Colonic mucosa (tissue), 4 donors: ENCODE measurements around the gene IRF6. TPM values are rescaled to one million over a fixed set of nuclear protein-coding genes. Genes with fewer than 3 reads are reported as not detected.

Source experiments
- DNase-seq: peaks from one replicate; pipeline ENCODE4 v3.0.0-alpha.2; 2020
- H3K27ac ChIP-seq: fragments of 200-600 bp; one replicate; pipeline ENCODE4 v1.8.0; 2021
- H3K27me3 ChIP-seq: fragments of 200-600 bp; one replicate; pipeline ENCODE4 v1.8.0; 2021
- H3K36me3 ChIP-seq: fragments of 200-600 bp; one replicate; pipeline ENCODE4 v1.8.0; 2021
- H3K4me1 ChIP-seq: fragments of 200-600 bp; one replicate; pipeline ENCODE4 v1.8.0; 2021; ENCODE audit warnings: mild to moderate bottlenecking
- H3K4me3 ChIP-seq: fragments of 200-600 bp; one replicate; pipeline ENCODE4 v1.8.0; 2021
- H3K9ac ChIP-seq, 2 donors: one replicate each; pipeline ENCODE4 v1.7.0; 2013; ENCODE audit warnings: control low read depth in 2 of 2, low read depth in 2 of 2, low read length in 2 of 2
- H3K9me3 ChIP-seq: fragments of 200-600 bp; one replicate; pipeline ENCODE4 v1.8.0; 2021
- intact Hi-C: fragments of 100-400 bp; cut with DNase I; formaldehyde crosslinking; loops from one replicate; pipeline ENCODE4 v1.14.1; 2022
- total RNA-seq, 2 donors: library from RNA; stranded (reverse); fragmentation: NEBNext Ultra II Directional in 1 of 2; extraction: Animal tissue kit (Norgen Biotek cat#: 25700) in 1 of 2; gene quantifications; one replicate each; pipeline ENCODE4 v1.2.1, GENCODE V29; 2021
- TF ChIP-seq, protein P1 (sequence below): fragments of 200-600 bp; IDR thresholded peaks from one replicate; pipeline ENCODE4 v1.8.0; 2022; ENCODE audit warnings: antibody characterized with exemption, mild to moderate bottlenecking
- donor health status: healthy.
- donor health status: DM: no; HTN: no; CAD: no.
- donor health status: DM: no; HTN: no; CAD: no.

The IRF6 gene
- total RNA-seq, 2 donors from 2014 or later: 87.5 to 133 TPM

DNA sequence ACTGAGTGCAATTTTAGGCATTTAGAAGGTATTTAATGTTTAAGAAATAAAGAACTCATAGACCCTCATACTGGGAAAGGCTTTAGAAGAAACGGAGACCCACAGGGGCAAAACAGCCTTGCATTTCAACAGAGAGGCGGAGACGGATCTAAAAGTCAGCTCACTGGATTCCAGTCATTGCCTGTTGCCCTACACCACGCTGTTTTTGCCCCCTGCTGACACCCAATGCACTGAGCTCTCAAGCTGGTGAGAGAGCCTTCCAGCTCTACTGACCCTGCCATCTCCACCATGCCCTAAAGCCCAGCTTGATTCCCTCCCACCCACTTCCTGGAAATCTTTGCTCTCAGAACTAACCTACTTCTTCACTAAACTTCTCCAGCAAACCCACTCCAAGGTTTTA, 57.3 kb downstream of the IRF6 start:
- Histone ChIP-seq H3K27ac (no peak overlapping the region), H3K9me3 (no peaks in the 10 kb centered on the region), H3K4me1 (peaks cover 4% of the 10 kb centered on the region), H3K27me3 (no peaks in the 10 kb centered on the region), H3K36me3 (no peaks in the 10 kb centered on the region), H3K4me3 (no peak overlapping the region), H3K9ac (no peak overlapping the region)
- TF ChIP-seq, protein P1, sequence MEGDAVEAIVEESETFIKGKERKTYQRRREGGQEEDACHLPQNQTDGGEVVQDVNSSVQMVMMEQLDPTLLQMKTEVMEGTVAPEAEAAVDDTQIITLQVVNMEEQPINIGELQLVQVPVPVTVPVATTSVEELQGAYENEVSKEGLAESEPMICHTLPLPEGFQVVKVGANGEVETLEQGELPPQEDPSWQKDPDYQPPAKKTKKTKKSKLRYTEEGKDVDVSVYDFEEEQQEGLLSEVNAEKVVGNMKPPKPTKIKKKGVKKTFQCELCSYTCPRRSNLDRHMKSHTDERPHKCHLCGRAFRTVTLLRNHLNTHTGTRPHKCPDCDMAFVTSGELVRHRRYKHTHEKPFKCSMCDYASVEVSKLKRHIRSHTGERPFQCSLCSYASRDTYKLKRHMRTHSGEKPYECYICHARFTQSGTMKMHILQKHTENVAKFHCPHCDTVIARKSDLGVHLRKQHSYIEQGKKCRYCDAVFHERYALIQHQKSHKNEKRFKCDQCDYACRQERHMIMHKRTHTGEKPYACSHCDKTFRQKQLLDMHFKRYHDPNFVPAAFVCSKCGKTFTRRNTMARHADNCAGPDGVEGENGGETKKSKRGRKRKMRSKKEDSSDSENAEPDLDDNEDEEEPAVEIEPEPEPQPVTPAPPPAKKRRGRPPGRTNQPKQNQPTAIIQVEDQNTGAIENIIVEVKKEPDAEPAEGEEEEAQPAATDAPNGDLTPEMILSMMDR: no peak
- DNase-seq: no peak
- intact Hi-C loops: loop anchor here (5.0 kb wide), 1 partner anchor 171 kb away; no protein-coding TSS in a partner anchor

DNA sequence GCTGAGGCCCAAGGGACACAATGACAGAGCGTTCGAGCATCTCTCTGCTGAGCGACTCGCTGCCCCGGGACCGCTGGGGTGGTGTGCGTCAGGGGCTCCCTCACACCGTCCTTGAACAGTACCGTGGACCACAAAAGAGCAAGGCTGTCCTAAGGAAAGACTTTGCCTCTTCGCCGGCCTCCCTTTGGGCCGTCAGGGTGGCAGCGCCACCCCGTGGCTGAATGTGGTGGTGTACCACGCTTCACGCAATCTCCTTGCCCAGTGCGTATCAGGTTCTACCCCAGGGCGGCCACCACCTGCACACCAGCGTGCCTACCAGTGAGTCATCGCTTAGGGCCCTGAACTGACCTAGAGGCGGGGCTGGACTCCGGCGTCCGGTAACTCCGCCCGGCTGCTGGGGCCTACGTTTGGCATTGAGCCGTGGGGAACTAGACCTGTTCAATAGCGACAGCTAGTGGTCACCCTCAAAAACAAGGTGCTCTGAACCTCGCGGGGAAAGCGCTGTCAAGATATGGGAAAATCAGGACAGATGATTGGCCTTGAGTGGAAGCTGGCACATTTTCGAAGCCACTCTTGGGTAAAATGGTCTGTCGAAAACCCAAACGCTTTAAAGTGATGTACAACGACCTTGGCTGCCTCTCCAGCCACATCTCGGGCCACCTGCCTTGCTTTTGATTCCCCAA, 58.2 kb downstream of the IRF6 start:
- Histone ChIP-seq H3K36me3 (no peaks in the 10 kb centered on the region), H3K9ac (peak overlapping the region; percentile 45 to 55), H3K27ac (no peak overlapping the region), H3K4me1 (peaks cover 4% of the 10 kb centered on the region), H3K27me3 (no peaks in the 10 kb centered on the region), H3K4me3 (peak overlapping the region; percentile 8), H3K9me3 (no peaks in the 10 kb centered on the region)
- intact Hi-C loops: loop anchor here (5.0 kb wide), 1 partner anchor 170 kb away; no protein-coding TSS in a partner anchor
- TF ChIP-seq, protein P1: peak; percentile 95
- peak; percentile 95 for DNase-seq

DNA sequence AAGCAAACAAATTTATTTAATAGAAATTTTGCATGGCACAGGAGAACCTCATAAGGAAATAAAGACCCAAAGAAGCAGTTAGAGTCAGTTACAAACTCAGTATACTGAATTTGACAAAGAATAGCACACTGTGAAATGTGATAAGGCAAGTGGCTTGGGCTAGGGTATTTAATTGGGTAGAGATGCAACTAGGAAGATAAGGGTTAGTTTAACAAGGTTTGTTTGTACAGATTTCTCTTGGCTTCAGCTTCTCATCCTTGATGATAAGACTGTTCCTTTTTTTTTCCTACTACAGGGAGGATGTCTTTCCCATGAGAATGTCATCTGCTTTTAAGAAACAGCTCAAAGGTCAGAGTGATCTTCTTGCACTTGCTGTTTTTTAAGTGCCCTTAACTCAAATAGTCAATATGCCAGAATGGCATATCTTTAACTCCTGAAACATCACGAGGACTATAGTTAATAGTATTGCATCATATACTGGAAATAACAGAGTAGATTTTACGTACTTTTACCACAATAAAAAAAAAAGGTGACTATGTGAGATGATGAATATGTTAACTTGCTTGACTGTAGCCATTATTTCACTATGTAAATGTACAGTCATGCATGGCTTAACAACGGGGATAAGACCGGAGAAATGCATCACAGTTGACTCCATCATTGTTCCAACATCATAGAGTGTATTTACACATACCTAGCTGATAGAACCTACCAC, 59.3 kb downstream of the IRF6 start:
- no peak overlapping the region for H3K4me3 ChIP-seq
- no peak overlapping the region for H3K9ac ChIP-seq
- peaks cover 4% of the 10 kb centered on the region for H3K4me1 ChIP-seq
- H3K9me3 ChIP-seq: no peaks in the 10 kb centered on the region
- TF ChIP-seq, protein P1: no peak
- DNase-seq: no peak
- no peak overlapping the region for H3K27ac ChIP-seq
- no peaks in the 10 kb centered on the region for H3K36me3 ChIP-seq
- no peaks in the 10 kb centered on the region for H3K27me3 ChIP-seq
- intact Hi-C loops: loop anchor here (5.0 kb wide), 1 partner anchor 169 kb away; no protein-coding TSS in a partner anchor

DNA sequence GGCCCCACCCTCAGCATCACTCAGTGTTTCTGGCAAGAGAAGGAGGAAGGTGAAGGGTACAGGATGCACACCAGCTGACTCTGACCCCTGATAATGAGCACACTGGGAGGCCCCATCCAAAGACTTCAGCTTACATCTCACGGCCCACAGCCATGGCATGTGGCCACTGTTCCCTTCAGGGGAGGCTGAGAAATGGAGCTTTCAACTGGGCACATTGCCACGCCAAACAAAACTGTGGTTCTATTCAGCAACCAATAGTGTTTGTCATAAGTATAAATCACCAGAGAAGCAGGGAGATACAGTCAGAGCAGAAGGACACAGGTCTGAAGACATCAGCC, 62.8 kb downstream of the IRF6 start:
- H3K4me3 ChIP-seq: no peak overlapping the region
- H3K27ac ChIP-seq: no peak overlapping the region
- H3K4me1 ChIP-seq: peaks cover under 1% of the 10 kb centered on the region
- H3K9me3 ChIP-seq: no peaks in the 10 kb centered on the region
- H3K27me3 ChIP-seq: no peaks in the 10 kb centered on the region
- H3K9ac ChIP-seq: no peak overlapping the region
- no peak for DNase-seq
- H3K36me3 ChIP-seq: no peaks in the 10 kb centered on the region
- TF ChIP-seq, protein P1: no peak
- intact Hi-C loops: no loop called here

DNA sequence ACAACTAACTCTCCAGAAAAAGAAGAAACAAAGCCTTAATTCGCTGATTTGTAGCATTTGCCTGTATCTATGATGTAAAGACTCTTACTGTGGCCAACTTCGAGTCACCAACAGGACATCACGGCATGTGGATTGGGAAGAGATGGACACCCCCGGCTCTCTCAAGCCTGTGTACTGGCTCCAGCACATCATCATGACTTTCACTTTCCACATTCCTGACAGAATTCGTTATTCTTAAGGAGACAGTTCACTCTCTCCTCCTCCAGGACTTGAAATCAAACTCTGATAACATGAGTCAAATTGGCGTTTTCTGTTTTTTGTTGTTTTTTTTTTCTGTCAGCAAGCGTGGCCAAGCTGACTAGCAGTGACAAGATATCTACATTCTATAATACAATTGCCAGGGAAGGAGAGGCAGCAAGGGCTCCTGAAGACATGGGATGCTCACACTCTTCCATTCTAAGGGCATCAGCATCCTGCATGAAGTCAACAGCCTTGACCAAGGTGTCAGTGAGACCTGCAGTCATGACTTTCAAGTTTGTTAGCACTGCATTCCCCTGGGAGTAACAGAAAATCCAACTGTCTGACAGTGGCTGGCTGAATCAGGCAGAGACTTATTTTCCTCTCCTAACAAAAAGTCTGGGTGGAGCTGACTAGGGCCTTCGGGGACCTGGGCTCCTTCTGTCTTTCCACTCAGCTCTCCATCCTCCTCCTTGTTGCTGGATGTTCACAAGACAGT, 63.4 kb downstream of the IRF6 start:
- no peaks in the 10 kb centered on the region for H3K36me3 ChIP-seq
- no peak overlapping the region for H3K9ac ChIP-seq
- H3K9me3 ChIP-seq: no peaks in the 10 kb centered on the region
- no peaks in the 10 kb centered on the region for H3K4me1 ChIP-seq
- TF ChIP-seq, protein P1: no peak
- intact Hi-C loops: no loop called here
- H3K4me3 ChIP-seq: no peak overlapping the region
- H3K27me3 ChIP-seq: no peaks in the 10 kb centered on the region
- DNase-seq: no peak
- H3K27ac ChIP-seq: no peak overlapping the region
